GM21528 (cell line): ENCODE data around the gene NUP35.

Experiments used
- ATAC-seq: cut with Tn5 transposase; IDR thresholded peaks from one replicate; pipeline ENCODE4 v1.9.1; 2021; ENCODE audit warnings: mild to moderate bottlenecking, moderate library complexity; ENCODE audit not compliant: unreplicated experiment, low FRiP score

Gene NUP35

DNA sequence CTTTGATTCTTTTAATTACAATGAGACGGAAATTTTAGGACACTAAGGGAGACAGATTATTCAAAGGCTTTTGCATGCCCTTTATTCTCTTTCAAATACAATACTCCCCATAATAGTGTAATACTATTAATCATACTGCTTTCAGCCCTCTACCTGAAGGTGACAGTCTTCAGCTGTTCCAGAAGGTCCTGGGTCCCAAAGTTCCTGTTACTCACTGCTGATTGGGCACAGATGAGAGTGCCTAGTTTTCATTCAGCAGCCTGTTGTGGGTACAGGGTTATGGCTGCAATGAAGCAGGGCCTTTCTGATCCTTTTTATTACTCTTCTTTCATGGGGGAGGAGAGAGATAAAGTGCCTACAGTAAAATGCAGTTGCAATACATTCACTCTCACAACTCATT lies 80.2 kb downstream of the NUP35 start:
- no peak for ATAC-seq

DNA sequence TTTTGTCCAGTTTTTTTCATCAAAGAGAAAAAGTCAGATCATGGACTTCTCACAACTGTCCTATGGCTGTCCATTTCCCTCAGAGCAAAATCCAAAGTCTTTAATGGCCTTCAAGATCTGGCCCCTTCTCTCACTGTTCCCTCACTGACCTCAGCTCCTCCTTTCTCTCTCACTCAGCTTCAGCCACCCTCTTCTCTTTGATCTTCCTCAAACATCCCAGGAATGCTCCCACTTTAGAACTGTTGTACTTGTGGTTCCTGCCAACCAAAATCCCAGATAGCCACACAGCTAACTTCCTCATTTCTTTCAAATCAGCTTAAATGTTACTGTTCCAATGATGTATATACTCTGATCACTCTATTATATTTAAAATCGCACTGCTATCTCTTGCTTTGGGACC lies 82.9 kb downstream of the NUP35 start:
- no peak for ATAC-seq

DNA sequence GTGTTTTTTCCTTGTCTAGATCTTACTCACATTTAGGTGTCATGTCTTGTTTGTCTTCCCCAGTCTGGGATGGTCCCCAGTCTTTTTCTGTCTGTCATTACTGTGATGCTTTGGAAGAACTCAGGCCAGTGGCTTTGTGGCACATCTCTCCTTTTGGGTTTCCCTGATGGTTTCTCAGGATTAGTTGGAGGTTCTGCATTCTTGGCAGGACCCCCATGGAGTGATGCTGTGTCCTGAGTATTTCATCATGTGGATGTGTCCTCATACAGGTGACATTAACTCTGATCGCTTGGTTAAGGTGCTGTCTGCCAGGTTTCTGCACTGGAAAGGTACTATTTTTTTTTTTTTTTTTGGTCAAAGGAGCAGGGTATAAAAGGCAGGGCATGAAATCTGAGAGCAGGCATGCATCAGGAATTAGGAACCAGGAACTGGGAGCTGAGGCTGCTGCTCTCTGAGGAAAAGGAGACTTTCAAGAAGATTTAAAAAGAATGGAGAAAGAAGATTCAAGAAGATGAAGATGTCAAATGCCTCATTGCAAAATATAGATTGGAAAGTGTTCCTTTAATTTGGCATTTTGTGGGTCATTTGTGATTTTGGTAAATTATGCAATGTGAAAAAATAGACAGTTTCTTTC lies 85.3 kb downstream of the NUP35 start:
- ATAC-seq = no peak
